DLD1 (cell line): ENCODE measurements around the gene ARL15.
"Not testable (repeated sequence)": the region's sequence is repeated elsewhere in the genome, so short reads cannot be mapped to it uniquely, and the experiment has no call there.

Experiments used
- in situ Hi-C: cut with HindIII; loops from 2 replicates; pipeline ENCODE4 v1.10.0; 2017; ENCODE audit warnings: low sequenced_read_pairs

ARL15 gene

GRCh38 chr5:54049144-54049543, 261.2 kb downstream of the ARL15 start:
- in situ Hi-C loops: no loop called here

GRCh38 chr5:54045077-54045792, 265.1 kb downstream of the ARL15 start:
- in situ Hi-C loops: no loop called here

DNA sequence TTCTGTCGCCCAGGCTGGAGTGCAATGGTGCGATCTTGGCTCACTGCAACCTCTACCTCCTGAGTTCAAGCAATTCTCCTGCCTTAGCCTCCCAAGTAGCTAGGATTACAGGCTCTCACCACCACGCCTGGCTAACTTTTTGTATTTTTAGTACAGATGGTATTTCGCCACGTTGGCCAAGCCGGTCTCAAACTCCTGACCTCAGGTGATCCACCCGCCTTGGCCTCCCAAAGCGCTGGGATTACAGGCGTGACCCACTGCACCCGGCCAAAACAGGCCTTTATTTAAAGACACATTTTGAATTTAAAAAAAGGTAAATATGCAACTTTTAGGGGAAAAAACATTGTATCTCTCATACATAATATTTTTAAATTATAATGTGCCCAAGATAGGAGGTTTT, 266.1 kb downstream of the ARL15 start:
- in situ Hi-C loops: not testable (repeated sequence)

GRCh38 chr5:54040804-54041203, 269.6 kb downstream of the ARL15 start:
- in situ Hi-C loops: no loop called here

DNA sequence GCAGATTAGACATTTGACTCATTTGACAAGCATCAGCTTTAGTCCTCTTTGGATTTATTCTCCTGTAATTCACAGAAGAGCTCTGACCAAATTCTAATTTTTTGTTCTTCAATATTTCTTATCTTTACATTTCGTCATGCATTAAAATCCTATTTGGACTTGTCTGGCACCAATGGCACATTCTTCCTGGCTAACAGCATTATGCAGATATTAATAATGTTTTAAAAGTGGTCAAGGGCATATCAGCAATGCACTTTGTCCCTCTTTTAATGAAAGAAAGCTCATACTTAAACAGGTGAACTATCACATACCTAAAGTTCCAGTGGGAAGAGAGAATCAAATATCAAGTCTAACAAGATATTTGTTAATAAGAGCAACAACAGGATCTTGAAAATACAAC, 270.4 kb downstream of the ARL15 start:
- in situ Hi-C loops: no loop called here

- in situ Hi-C loops: no loop called here
Observed at GRCh38 chr5:54037205-54037604, 273.2 kb downstream of the ARL15 start.

DNA sequence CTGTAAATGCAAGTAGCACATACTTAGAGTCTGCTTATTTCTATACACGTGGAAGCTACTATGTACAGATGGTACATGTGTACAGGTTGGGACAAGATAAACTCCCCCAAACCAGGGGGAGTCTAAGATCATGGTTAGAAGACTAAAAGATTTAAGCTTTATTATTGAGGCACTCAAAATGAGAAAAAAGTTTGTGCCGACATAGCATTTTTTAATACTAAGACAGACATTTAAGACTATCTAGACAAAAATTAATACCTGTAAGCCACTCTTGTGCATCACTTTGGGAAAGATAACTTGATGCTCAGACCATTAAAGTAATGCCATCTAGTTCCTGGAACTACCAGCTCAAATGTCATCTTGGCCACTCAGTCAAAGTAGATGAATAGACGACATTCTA, 279.4 kb downstream of the ARL15 start:
- in situ Hi-C loops: no loop called here

DNA sequence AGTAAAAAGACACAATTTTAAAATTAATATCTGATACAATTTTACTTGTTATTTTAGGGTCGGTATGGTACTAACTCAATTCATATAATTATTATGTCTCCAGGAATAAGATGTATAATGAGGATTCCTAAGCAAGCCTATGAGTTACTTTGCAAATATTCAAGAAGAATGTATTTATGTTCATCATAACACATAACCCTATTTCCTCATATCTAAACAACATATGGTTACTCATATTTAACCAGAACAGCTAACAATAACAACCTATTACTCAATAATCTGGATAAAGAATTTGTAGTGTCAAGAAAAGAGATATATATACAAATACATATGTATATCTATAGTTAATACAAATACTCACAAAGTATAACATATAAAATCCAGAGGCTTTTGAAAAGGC, 285.9 kb downstream of the ARL15 start:
- in situ Hi-C loops: no loop called here

DNA sequence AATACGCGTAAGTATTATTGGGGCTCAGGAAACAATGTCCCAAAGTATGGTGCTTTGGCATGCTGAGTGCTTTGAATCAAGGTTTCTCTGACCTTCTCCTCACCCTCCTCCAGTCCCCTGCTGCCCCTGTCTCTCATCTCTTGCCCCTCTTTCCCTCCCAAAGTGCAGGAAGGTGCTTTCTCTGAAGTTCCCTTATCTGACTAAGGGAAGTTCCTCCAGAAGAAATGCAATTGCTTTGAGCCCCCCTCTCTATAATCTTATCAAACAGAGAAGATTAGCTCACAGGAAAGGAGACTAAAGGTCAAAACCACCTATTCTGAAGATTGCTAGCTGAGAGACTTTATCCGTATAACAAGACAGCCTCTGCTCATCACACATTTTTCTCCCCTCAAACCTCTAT, 288.1 kb downstream of the ARL15 start:
- in situ Hi-C loops: no loop called here

- in situ Hi-C loops: no loop called here
Observed at GRCh38 chr5:54021431-54022164, 288.8 kb downstream of the ARL15 start.

DNA sequence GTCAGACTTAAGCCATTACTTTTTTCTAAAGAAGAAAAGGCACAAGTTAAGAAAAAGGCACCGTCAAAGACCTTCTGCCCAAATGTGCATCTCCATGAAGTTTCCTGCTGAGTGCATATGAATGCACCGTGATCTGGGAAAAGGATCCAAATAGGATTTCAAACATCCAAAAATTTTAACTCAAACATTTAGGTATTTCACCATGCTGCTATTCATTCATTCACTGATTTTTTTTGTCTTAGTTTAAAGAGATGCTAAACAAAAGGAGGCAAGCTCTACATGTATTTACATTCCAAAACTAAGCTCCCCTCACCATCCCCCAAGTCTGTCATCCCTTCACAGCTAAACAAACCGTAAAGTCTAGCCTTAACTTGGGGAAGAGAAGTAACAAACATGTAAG, 291.9 kb downstream of the ARL15 start:
- in situ Hi-C loops: no loop called here

GRCh38 chr5:54017580-54017979, 292.8 kb downstream of the ARL15 start:
- in situ Hi-C loops: no loop called here

- in situ Hi-C loops: no loop called here
Observed at GRCh38 chr5:54013556-54014194, 296.7 kb downstream of the ARL15 start.

DNA sequence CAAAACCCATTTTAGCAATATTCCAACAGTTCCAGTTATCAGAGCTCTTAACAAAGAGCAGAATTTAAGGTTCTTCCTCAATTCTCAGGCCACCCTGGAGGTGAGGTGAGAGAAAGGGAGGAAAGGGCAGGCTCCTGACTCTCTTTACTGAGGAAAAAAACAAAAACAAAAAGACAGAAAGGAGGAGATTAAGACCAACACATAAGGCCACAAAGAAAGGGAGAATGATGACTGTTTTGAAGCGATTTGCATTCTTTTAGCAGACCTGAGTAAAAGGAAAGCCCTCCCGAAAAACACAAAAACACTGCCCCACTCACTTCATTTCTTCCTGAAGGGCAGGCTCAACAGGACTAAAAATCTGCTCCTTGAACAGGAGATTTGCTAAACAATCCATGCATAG, 300.5 kb downstream of the ARL15 start:
- in situ Hi-C loops: no loop called here

GRCh38 chr5:54009357-54009756, 301.0 kb downstream of the ARL15 start:
- in situ Hi-C loops: no loop called here

DNA sequence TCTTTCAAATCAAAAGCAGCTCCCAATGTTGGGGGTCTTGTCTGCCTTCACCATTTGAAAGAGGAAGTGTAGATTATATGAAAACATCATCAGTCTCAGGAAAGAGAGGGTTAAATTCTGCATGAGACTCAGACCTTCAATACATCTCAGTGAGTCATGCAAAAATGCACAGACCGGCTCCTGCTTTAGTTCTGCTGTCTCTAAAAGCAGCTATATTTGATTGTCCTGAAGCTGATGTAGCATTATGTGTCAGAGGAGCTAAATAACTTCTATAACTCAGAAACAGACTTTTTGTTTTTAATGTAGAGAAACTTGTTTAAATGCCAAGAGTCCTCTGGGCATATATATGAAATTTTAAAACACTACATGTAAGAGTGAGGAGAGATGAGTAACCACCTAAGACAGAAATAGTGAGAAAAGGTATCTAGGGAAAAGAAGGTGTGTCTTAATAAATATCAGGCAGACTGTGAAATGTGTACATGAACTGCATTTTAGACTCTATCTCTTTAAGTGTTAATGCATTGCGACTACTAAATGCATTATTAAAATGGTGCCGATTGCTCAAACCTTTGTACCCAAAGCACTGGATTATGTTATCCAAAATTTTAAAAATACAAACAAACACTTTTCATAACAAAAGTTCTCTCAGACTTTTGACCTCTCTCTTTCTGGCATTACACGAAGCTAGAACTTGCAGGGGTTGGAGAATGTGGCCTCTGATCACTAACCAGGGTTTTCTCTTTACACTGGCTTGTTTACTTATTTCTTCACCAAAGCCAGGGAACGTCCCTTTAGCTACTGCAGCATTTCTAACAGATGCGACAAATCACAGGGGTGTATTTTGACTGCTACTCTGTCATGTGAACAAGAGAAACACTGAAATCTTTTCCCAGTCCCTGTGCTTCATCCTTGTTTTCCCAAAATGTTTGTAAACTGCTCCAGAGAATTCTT, 302.3 kb downstream of the ARL15 start:
- in situ Hi-C loops: no loop called here

GRCh38 chr5:54004697-54005096, 305.7 kb downstream of the ARL15 start:
- in situ Hi-C loops: no loop called here

DNA sequence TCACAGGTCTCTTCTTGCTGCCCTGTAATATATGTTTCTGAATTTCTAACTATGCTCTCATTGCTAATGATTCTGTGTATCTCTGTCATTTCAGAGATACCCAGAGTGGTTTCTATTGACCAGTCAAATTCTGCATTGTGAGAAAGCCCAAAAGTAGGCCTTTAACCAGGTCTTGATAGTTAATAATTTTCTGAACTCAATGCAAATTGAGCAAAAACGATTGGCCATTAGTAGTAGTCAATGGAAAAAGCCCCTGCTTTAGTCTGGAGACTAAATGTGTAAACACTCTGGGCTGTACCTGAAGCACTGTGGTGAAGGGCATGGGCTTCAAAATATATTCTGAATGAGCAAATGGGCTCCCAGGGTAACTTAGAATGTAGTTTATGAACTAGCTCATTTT, 307.6 kb downstream of the ARL15 start:
- in situ Hi-C loops: no loop called here

DNA sequence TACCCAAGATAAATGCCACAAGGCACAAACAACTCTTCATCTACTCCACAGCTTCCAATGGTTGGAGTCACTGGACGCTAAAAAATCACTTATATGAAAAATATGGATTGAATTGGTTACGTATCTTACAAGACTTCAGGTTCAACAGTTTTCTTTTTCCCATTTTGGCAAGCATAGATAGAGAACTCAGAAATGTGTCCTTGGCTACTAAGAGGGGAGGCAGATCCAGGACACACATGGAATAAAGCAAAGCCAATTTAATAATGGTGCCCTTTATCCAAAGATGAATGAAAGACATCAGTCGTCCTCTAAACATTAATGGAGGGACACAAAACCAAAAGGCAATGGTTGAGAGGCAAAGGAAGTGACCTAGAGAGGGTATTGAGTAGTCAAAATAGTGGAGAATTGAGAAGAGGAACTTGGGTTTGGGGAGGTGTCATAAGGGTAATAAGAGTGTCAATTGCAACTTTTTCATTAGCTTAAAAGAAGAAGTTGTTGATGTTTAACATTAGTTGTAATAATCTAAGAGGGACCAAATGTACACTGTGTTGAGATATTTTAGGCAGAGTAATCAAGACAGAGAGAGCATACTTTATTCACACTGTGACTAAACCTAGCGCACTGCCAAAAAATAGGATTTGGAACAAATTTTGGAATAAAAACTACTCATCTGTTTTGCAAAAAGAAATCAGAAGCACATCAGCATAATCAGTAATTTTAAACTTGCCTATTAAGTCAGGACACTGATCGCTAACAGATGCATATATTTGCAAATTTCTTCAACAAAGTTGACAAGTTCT, 308.2 kb downstream of the ARL15 start:
- in situ Hi-C loops: no loop called here

DNA sequence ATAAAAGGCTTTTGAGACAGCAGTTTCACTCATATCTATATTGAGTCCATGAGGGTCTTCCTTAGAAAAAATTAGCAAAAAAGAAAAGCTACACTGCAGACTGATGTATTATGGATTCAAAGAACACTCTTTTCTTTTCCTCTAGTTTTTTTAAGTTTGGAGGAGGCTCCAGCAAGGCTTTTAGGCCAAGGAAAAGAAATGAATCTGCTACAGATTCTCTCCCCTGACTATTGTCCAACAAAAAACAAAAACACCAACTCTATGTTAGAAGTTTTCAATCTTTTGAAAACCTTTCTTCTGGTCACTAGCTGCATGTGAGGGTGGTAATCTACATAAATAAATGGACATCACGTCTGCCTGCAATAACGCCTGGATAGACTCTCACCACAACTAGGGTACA, 310.4 kb downstream of the ARL15 start:
- in situ Hi-C loops: no loop called here
